Measurements from ENCODE around the gene CCNI. TPM values are rescaled to one million over a fixed set of nuclear protein-coding genes. Genes with fewer than 3 reads are reported as not detected.

The CCNI gene
- total and polyA plus RNA-seq, 2 of the 13 experiments (the other 11 are each of a cell fraction or from before 2014, with no cell fraction given): 43.5 to 122 TPM

GRCh38 chr4:77100234-77100633, 24.4 kb upstream of the CCNI start:
- 4% methylated on average over 2 of the region's 2 CpGs for WGBS (ENCODE audit: low lambda C conversion rate)
- Histone ChIP-seq H3K4me1 (ENCODE audit: insufficient read depth, low read length) (no peaks in the 10 kb centered on the region), H2AFZ (ENCODE audit: low read length) (no peak overlapping the region), H3K9ac (ENCODE audit: insufficient read depth, low read depth, low read length) (no peak overlapping the region), H3K4me2 (ENCODE audit: low read depth, low read length) (no peak overlapping the region), H3K27me3 (ENCODE audit: control insufficient read depth in 1 of 2, insufficient read depth in 2 of 2, low read length in 2 of 2) (no peaks in the 10 kb centered on the region), H3K79me2 (ENCODE audit: insufficient read depth, low read length) (no peaks in the 10 kb centered on the region), H4K20me1 (ENCODE audit: insufficient read depth, low read length) (no peaks in the 10 kb centered on the region), H3K36me3 (replicated peaks in 1 of 2; ENCODE audit: control insufficient read depth in 1 of 2, insufficient read depth in 2 of 2, low read length in 2 of 2) (no peaks in the 10 kb centered on the region), H3K9me3 (ENCODE audit: low read length) (no peaks in the 10 kb centered on the region), H3K27ac (ENCODE audit: extremely low read length, insufficient read depth, low read length) (no peak overlapping the region), H3K4me3 (replicated peaks in 1 of 3; ENCODE audit: insufficient read depth in 1 of 3, low read depth in 2 of 3, low read length in 3 of 3) (no peak overlapping the region)
- DNase-seq (ENCODE audit: low spot score): no peak
- POLR2A ChIA-PET: no interaction called here
- in situ Hi-C loops (cut with HindIII; ENCODE audit: extremely low pct_ligation_motif_present, low pct_unique_long_range_greater_than_20kb) (no loop called here), intact Hi-C loops (cut with micrococcal nuclease; ENCODE audit: unreplicated experiment) (no loop called here)
- FAIRE-seq: no peak
- no peak for TF ChIP-seq KDM5B (CRISPR knock-in tag; IDR thresholded peaks at IDR 0.05; ENCODE audit: borderline replicate concordance)
- CTCF ChIA-PET (ENCODE audit: low intra/inter-chr PET ratio, low total read pairs): no interaction called here
- no TSS peak for BruUV-seq (replicated peaks)
- ATAC-seq: no peak

- FAIRE-seq (no peak), DNase-seq (ENCODE audit: low spot score) (no peak), ATAC-seq (no peak)
- ChIA-PET POLR2A (no interaction called here), CTCF (ENCODE audit: low intra/inter-chr PET ratio, low total read pairs) (interaction anchor here (1.1 kb wide), 1 partner anchor 106 kb away, joined by 4 read pairs; no protein-coding TSS in a partner anchor)
- no peaks in the 10 kb centered on the region for H3K79me2 ChIP-seq (ENCODE audit: insufficient read depth, low read length)
- in situ Hi-C loops (cut with HindIII; ENCODE audit: extremely low pct_ligation_motif_present, low pct_unique_long_range_greater_than_20kb): loop anchor here (5.0 kb wide), 1 partner anchor 105 kb away; no protein-coding TSS in a partner anchor
- no peak overlapping the region for H3K9ac ChIP-seq (ENCODE audit: insufficient read depth, low read depth, low read length)
- no peak overlapping the region for H3K4me2 ChIP-seq (ENCODE audit: low read depth, low read length)
- H3K4me3 ChIP-seq (replicated peaks in 1 of 3; ENCODE audit: insufficient read depth in 1 of 3, low read depth in 2 of 3, low read length in 3 of 3): no peak overlapping the region
- TF ChIP-seq RARG (CRISPR knock-in tag; IDR thresholded peaks at IDR 0.05; ENCODE audit: low read depth) (no peak), BRD4 (CRISPR knock-in tag; IDR thresholded peaks at IDR 0.05) (no peak)
- H3K9me3 ChIP-seq (ENCODE audit: low read length): no peaks in the 10 kb centered on the region
- no peaks in the 10 kb centered on the region for H3K27me3 ChIP-seq (ENCODE audit: control insufficient read depth in 1 of 2, insufficient read depth in 2 of 2, low read length in 2 of 2)
- no peak overlapping the region for H3K27ac ChIP-seq (ENCODE audit: extremely low read length, insufficient read depth, low read length)
- H4K20me1 ChIP-seq (ENCODE audit: insufficient read depth, low read length): no peaks in the 10 kb centered on the region
- no peaks in the 10 kb centered on the region for H3K4me1 ChIP-seq (ENCODE audit: insufficient read depth, low read length)
- no TSS peak for BruUV-seq (replicated peaks)
- H3K36me3 ChIP-seq (replicated peaks in 1 of 2; ENCODE audit: control insufficient read depth in 1 of 2, insufficient read depth in 2 of 2, low read length in 2 of 2): no peaks in the 10 kb centered on the region
- H2AFZ ChIP-seq (ENCODE audit: low read length): no peak overlapping the region
- intact Hi-C loops (cut with micrococcal nuclease; ENCODE audit: unreplicated experiment): no loop called here
Observed at GRCh38 chr4:77097611-77098010, 21.8 kb upstream of the CCNI start.
